Neural progenitor cell (in vitro differentiated cells): ENCODE measurements around the gene RAD51AP2.

ENCODE experiments used
- EZH2 ChIP-seq: fragments of 200-600 bp; sonication (generic); IDR thresholded peaks from 2 replicates; pipeline ENCODE4 v1.6.1; 2017; ENCODE audit warnings: antibody characterized with exemption, mild to moderate bottlenecking, moderate library complexity
- TF ChIP-seq, protein P1 (sequence below): fragments of 200-600 bp; sonication (generic); IDR thresholded peaks from 2 replicates; pipeline ENCODE4 v1.5.1; 2017; ENCODE audit warnings: antibody characterized with exemption, mild to moderate bottlenecking

DNA sequence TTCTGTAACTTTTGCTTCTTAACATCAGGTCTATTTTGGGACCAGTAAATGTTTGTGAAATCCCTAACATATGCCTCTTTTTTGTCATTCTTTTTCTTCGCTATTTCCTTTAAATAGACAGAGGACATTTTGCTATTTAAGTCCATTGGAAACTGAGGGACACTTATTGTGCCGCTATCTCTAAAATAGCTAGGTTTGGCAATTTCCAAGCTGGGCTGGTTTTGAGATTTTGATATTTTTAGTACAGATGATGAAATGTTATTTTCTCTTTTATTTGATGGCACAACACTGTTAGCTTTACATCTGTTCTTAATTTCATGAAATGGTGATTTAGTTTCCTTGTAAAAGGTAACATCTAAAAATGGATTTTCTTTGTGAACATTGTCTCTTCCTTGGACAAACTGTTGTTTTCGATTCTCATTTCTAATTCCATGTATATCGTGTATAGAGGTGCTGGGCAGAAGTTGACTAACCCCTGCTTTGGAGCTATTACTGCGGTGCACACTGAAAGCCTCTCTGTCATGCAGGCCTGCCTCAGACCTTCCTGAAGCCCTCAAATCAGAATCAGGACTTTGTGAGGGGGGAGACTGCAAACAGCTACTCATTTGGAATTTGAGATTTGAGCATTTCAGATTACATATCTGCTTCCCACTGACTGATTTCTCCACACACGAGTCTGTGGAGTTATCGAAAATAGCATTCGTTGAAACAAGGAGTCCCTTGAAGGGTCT, 594 bp downstream of the RAD51AP2 start:
- no peak for TF ChIP-seq EZH2
- TF ChIP-seq, protein P1, sequence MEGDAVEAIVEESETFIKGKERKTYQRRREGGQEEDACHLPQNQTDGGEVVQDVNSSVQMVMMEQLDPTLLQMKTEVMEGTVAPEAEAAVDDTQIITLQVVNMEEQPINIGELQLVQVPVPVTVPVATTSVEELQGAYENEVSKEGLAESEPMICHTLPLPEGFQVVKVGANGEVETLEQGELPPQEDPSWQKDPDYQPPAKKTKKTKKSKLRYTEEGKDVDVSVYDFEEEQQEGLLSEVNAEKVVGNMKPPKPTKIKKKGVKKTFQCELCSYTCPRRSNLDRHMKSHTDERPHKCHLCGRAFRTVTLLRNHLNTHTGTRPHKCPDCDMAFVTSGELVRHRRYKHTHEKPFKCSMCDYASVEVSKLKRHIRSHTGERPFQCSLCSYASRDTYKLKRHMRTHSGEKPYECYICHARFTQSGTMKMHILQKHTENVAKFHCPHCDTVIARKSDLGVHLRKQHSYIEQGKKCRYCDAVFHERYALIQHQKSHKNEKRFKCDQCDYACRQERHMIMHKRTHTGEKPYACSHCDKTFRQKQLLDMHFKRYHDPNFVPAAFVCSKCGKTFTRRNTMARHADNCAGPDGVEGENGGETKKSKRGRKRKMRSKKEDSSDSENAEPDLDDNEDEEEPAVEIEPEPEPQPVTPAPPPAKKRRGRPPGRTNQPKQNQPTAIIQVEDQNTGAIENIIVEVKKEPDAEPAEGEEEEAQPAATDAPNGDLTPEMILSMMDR: no peak
